ENCODE results near the gene SCAF1.

GRCh38 chr19:49700563-49700962 is 58.6 kb downstream of the SCAF1 start:
- TF ChIP-seq ZSCAN29 (IDR thresholded peaks at IDR 0.05), result no peak
- TF ChIP-seq, protein P1, sequence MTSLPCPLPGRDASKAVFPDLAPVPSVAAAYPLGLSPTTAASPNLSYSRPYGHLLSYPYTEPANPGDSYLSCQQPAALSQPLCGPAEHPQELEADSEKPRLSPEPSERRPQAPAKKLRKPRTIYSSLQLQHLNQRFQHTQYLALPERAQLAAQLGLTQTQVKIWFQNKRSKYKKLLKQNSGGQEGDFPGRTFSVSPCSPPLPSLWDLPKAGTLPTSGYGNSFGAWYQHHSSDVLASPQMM (CRISPR knock-in tag; IDR thresholded peaks at IDR 0.05), result no peak
- no peak for TF ChIP-seq TBP (optimal IDR thresholded peaks at IDR 0.05; ENCODE audit: low read depth, low read length)
- TF ChIP-seq RNF2 (IDR thresholded peaks at IDR 0.05), result no peak
- TF ChIP-seq RAD51 (IDR thresholded peaks at IDR 0.05; ENCODE audit: borderline replicate concordance, low read depth), result no peak
- TF ChIP-seq, protein P2, sequence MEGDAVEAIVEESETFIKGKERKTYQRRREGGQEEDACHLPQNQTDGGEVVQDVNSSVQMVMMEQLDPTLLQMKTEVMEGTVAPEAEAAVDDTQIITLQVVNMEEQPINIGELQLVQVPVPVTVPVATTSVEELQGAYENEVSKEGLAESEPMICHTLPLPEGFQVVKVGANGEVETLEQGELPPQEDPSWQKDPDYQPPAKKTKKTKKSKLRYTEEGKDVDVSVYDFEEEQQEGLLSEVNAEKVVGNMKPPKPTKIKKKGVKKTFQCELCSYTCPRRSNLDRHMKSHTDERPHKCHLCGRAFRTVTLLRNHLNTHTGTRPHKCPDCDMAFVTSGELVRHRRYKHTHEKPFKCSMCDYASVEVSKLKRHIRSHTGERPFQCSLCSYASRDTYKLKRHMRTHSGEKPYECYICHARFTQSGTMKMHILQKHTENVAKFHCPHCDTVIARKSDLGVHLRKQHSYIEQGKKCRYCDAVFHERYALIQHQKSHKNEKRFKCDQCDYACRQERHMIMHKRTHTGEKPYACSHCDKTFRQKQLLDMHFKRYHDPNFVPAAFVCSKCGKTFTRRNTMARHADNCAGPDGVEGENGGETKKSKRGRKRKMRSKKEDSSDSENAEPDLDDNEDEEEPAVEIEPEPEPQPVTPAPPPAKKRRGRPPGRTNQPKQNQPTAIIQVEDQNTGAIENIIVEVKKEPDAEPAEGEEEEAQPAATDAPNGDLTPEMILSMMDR (IDR thresholded peaks at IDR 0.05 in 2 of 3, conservative IDR thresholded peaks at IDR 0.05 in 1 of 3; ENCODE audit: insufficient read depth in 2 of 3, low read depth in 1 of 3, low read length in 3 of 3), result no peak

All from K562 (cell line).